ENCODE results near the gene MOGAT2. TPM values are rescaled to one million over a fixed set of nuclear protein-coding genes. Genes with fewer than 3 reads are reported as not detected.
A peak's percentile ranks its signal among the peaks of the same experiment; 100 is the strongest.

The MOGAT2 gene
- total RNA-seq, 1 donor from 2014 or later = not detected

GRCh38 chr11:75700940-75701339 is 16.7 kb upstream of the MOGAT2 start:
- no peak overlapping the region for H3K27ac Mint-ChIP-seq
- H3K4me1 Mint-ChIP-seq (ENCODE audit: low read depth) = no peaks in the 10 kb centered on the region
- peaks cover 20% of the 10 kb centered on the region for H3K27me3 Mint-ChIP-seq (ENCODE audit: low read depth)
- intact Hi-C loops (cut with micrococcal nuclease) = no loop called here
- no peak for DNase-seq (ENCODE audit: low spot score)
- H3K9me3 Mint-ChIP-seq = no peaks in the 10 kb centered on the region
- no peaks in the 10 kb centered on the region for H3K36me3 Mint-ChIP-seq (ENCODE audit: low read depth)
- no peak overlapping the region for H3K4me3 Mint-ChIP-seq (ENCODE audit: low read depth)

GRCh38 chr11:75703695-75704237 is 13.9 kb upstream of the MOGAT2 start:
- no peak for DNase-seq (ENCODE audit: low spot score)
- Mint-ChIP-seq H3K9me3 (no peaks in the 10 kb centered on the region), H3K4me1 (ENCODE audit: low read depth) (peaks cover 3% of the 10 kb centered on the region), H3K36me3 (ENCODE audit: low read depth) (no peaks in the 10 kb centered on the region), H3K27me3 (ENCODE audit: low read depth) (peaks cover 10% of the 10 kb centered on the region), H3K4me3 (ENCODE audit: low read depth) (no peak overlapping the region), H3K27ac (no peak overlapping the region)
- intact Hi-C loops (cut with micrococcal nuclease) = no loop called here

- Mint-ChIP-seq H3K4me3 (ENCODE audit: low read depth) (no peak overlapping the region), H3K4me1 (ENCODE audit: low read depth) (peaks cover 3% of the 10 kb centered on the region), H3K9me3 (no peaks in the 10 kb centered on the region), H3K27ac (no peak overlapping the region), H3K27me3 (ENCODE audit: low read depth) (peaks cover 8% of the 10 kb centered on the region), H3K36me3 (ENCODE audit: low read depth) (no peaks in the 10 kb centered on the region)
- intact Hi-C loops (cut with micrococcal nuclease) = no loop called here
- no peak for DNase-seq (ENCODE audit: low spot score)
Observed at GRCh38 chr11:75705541-75705940, 12.1 kb upstream of the MOGAT2 start.

- Mint-ChIP-seq H3K27ac (no peak overlapping the region), H3K36me3 (ENCODE audit: low read depth) (no peaks in the 10 kb centered on the region), H3K9me3 (no peaks in the 10 kb centered on the region), H3K4me3 (ENCODE audit: low read depth) (no peak overlapping the region), H3K27me3 (ENCODE audit: low read depth) (peaks cover 13% of the 10 kb centered on the region), H3K4me1 (ENCODE audit: low read depth) (peaks cover 3% of the 10 kb centered on the region)
- intact Hi-C loops (cut with micrococcal nuclease) = no loop called here
- peak; percentile 46 for DNase-seq (ENCODE audit: low spot score)
Observed at GRCh38 chr11:75706260-75706729, 11.3 kb upstream of the MOGAT2 start.

GRCh38 chr11:75714211-75714610 is 3.4 kb upstream of the MOGAT2 start:
- Mint-ChIP-seq H3K27ac (no peak overlapping the region), H3K36me3 (ENCODE audit: low read depth) (no peaks in the 10 kb centered on the region), H3K4me3 (ENCODE audit: low read depth) (no peak overlapping the region), H3K9me3 (no peaks in the 10 kb centered on the region), H3K27me3 (ENCODE audit: low read depth) (peaks cover 25% of the 10 kb centered on the region), H3K4me1 (ENCODE audit: low read depth) (no peaks in the 10 kb centered on the region)
- no peak for DNase-seq (ENCODE audit: low spot score)
- intact Hi-C loops (cut with micrococcal nuclease) = no loop called here

- no peaks in the 10 kb centered on the region for H3K36me3 Mint-ChIP-seq (ENCODE audit: low read depth)
- intact Hi-C loops (cut with micrococcal nuclease) = no loop called here
- H3K27ac Mint-ChIP-seq = no peak overlapping the region
- H3K4me1 Mint-ChIP-seq (ENCODE audit: low read depth) = no peaks in the 10 kb centered on the region
- H3K9me3 Mint-ChIP-seq = no peaks in the 10 kb centered on the region
- DNase-seq (ENCODE audit: low spot score) = no peak
- no peak overlapping the region for H3K4me3 Mint-ChIP-seq (ENCODE audit: low read depth)
- peaks cover 23% of the 10 kb centered on the region for H3K27me3 Mint-ChIP-seq (ENCODE audit: low read depth)
Observed at GRCh38 chr11:75715688-75716087, 1.9 kb upstream of the MOGAT2 start.

- Mint-ChIP-seq H3K36me3 (ENCODE audit: low read depth) (no peaks in the 10 kb centered on the region), H3K27ac (no peak overlapping the region), H3K27me3 (ENCODE audit: low read depth) (peaks cover 18% of the 10 kb centered on the region), H3K4me1 (ENCODE audit: low read depth) (no peaks in the 10 kb centered on the region), H3K4me3 (ENCODE audit: low read depth) (no peak overlapping the region), H3K9me3 (no peaks in the 10 kb centered on the region)
- intact Hi-C loops (cut with micrococcal nuclease) = no loop called here
- DNase-seq (ENCODE audit: low spot score) = no peak
Observed at GRCh38 chr11:75716659-75717058, 979 bp upstream of the MOGAT2 start.

- Mint-ChIP-seq H3K4me1 (ENCODE audit: low read depth) (no peaks in the 10 kb centered on the region), H3K4me3 (ENCODE audit: low read depth) (no peak overlapping the region), H3K36me3 (ENCODE audit: low read depth) (no peaks in the 10 kb centered on the region), H3K27me3 (ENCODE audit: low read depth) (peaks cover 13% of the 10 kb centered on the region), H3K27ac (no peak overlapping the region), H3K9me3 (no peaks in the 10 kb centered on the region)
- DNase-seq (ENCODE audit: low spot score) = no peak
- intact Hi-C loops (cut with micrococcal nuclease) = no loop called here
Observed at GRCh38 chr11:75718419-75719339, 1.0 kb downstream of the MOGAT2 start.

- H3K4me3 Mint-ChIP-seq (ENCODE audit: low read depth) = no peak overlapping the region
- DNase-seq (ENCODE audit: low spot score) = no peak
- intact Hi-C loops (cut with micrococcal nuclease) = no loop called here
- H3K27me3 Mint-ChIP-seq (ENCODE audit: low read depth) = peaks cover 8% of the 10 kb centered on the region
- H3K9me3 Mint-ChIP-seq = no peaks in the 10 kb centered on the region
- no peaks in the 10 kb centered on the region for H3K36me3 Mint-ChIP-seq (ENCODE audit: low read depth)
- no peak overlapping the region for H3K27ac Mint-ChIP-seq
- H3K4me1 Mint-ChIP-seq (ENCODE audit: low read depth) = no peaks in the 10 kb centered on the region
Observed at GRCh38 chr11:75719340-75720239, 2.0 kb downstream of the MOGAT2 start.

GRCh38 chr11:75720639-75721038 is 3.0 kb downstream of the MOGAT2 start:
- Mint-ChIP-seq H3K27ac (no peak overlapping the region), H3K4me3 (ENCODE audit: low read depth) (no peak overlapping the region), H3K27me3 (ENCODE audit: low read depth) (peaks cover 8% of the 10 kb centered on the region), H3K36me3 (ENCODE audit: low read depth) (no peaks in the 10 kb centered on the region), H3K9me3 (no peaks in the 10 kb centered on the region), H3K4me1 (ENCODE audit: low read depth) (no peaks in the 10 kb centered on the region)
- no peak for DNase-seq (ENCODE audit: low spot score)
- intact Hi-C loops (cut with micrococcal nuclease) = no loop called here

- no peak overlapping the region for H3K4me3 Mint-ChIP-seq (ENCODE audit: low read depth)
- no peak for DNase-seq (ENCODE audit: low spot score)
- peaks cover 2% of the 10 kb centered on the region for H3K27me3 Mint-ChIP-seq (ENCODE audit: low read depth)
- no peaks in the 10 kb centered on the region for H3K36me3 Mint-ChIP-seq (ENCODE audit: low read depth)
- intact Hi-C loops (cut with micrococcal nuclease) = loop anchor here (2.0 kb wide), 1 partner anchor 597 kb away; no protein-coding TSS in a partner anchor
- H3K27ac Mint-ChIP-seq = no peak overlapping the region
- H3K9me3 Mint-ChIP-seq = no peaks in the 10 kb centered on the region
- H3K4me1 Mint-ChIP-seq (ENCODE audit: low read depth) = no peaks in the 10 kb centered on the region
Observed at GRCh38 chr11:75721852-75722668, 4.4 kb downstream of the MOGAT2 start.

GRCh38 chr11:75722669-75723042 is 5.0 kb downstream of the MOGAT2 start:
- H3K36me3 Mint-ChIP-seq (ENCODE audit: low read depth) = no peaks in the 10 kb centered on the region
- DNase-seq (ENCODE audit: low spot score) = no peak
- intact Hi-C loops (cut with micrococcal nuclease) = loop anchor here (1.0 to 2.0 kb wide), 3 partner anchors 145 to 596 kb away; no protein-coding TSS in a partner anchor
- no peak overlapping the region for H3K4me3 Mint-ChIP-seq (ENCODE audit: low read depth)
- no peaks in the 10 kb centered on the region for H3K4me1 Mint-ChIP-seq (ENCODE audit: low read depth)
- H3K9me3 Mint-ChIP-seq = no peaks in the 10 kb centered on the region
- H3K27ac Mint-ChIP-seq = no peak overlapping the region
- H3K27me3 Mint-ChIP-seq (ENCODE audit: low read depth) = no peaks in the 10 kb centered on the region
